CD14-positive monocyte (primary cell): Measurements from ENCODE around the gene F2R. TPM values are rescaled to one million over a fixed set of nuclear protein-coding genes. Genes with fewer than 3 reads are reported as not detected.

Experiments
- DNase-seq, 3 donors: peaks; one replicate each; pipeline ENCODE4 v3.0.0-alpha.2; 2011 to 2022
- H2AFZ ChIP-seq: 2 replicates; pipeline ENCODE4 v1.6.0; 2012; ENCODE audit warnings: mild to moderate bottlenecking, low read depth, low read length, inconsistent platforms; ENCODE audit not compliant: insufficient read depth, poor library complexity, severe bottlenecking
- H3K27ac ChIP-seq, 2 donors: 1 replicate in 1 of 2; 2 replicates in 1 of 2; pipeline ENCODE4 v1.5.1; 2012 to 2013; ENCODE audit warnings: low read length in 2 of 2, control low read depth in 1 of 2, inconsistent platforms in 1 of 2, low read depth in 1 of 2, mild to moderate bottlenecking in 1 of 2
- H3K27me3 ChIP-seq, 2 donors: one replicate each; pipeline versions ENCODE4 v1.6.0 to v1.6.1; 2011 to 2013; ENCODE audit warnings: low read length in 2 of 2; ENCODE audit not compliant: control insufficient read depth in 2 of 2, insufficient read depth in 2 of 2
- H3K36me3 ChIP-seq, 2 donors: replicated peaks in 1 of 2; 1 replicate in 1 of 2; 2 replicates in 1 of 2; pipeline versions ENCODE4 v1.5.1 to v1.6.1; 2012 to 2013; ENCODE audit warnings: low read length in 2 of 2, control low read depth in 1 of 2, inconsistent platforms in 1 of 2, mild to moderate bottlenecking in 1 of 2; ENCODE audit not compliant: insufficient read depth in 2 of 2, control insufficient read depth in 1 of 2
- H3K4me1 ChIP-seq, 2 donors: 1 replicate in 1 of 2; 2 replicates in 1 of 2; pipeline versions ENCODE4 v1.5.1 to v1.6.1; 2012 to 2013; ENCODE audit warnings: low read length in 2 of 2, control low read depth in 1 of 2, inconsistent platforms in 1 of 2, mild to moderate bottlenecking in 1 of 2, moderate library complexity in 1 of 2; ENCODE audit not compliant: insufficient read depth in 2 of 2, control insufficient read depth in 1 of 2
- H3K4me2 ChIP-seq: replicated peaks from 2 replicates; pipeline ENCODE3; 2012; ENCODE audit warnings: low read length, moderate library complexity, mild to moderate bottlenecking; ENCODE audit not compliant: poor library complexity, severe bottlenecking; ENCODE audit errors: extremely low read depth
- H3K4me3 ChIP-seq, 3 experiments: fragments of 200-600 bp in 1 of 3; sonication (generic) in 1 of 3; replicated peaks in 1 of 3; 1 replicate in 2 of 3; 2 replicates in 1 of 3; pipeline ENCODE4 v1.5.1; 2011 to 2013; ENCODE audit warnings: low read length in 3 of 3, mild to moderate bottlenecking in 3 of 3, control low read depth in 2 of 3, low read depth in 2 of 3, inconsistent platforms in 1 of 3, moderate library complexity in 1 of 3
- H3K79me2 ChIP-seq: 2 replicates; pipeline ENCODE4 v1.6.0; 2012; ENCODE audit warnings: mild to moderate bottlenecking, control low read depth, inconsistent platforms, low read length, moderate library complexity; ENCODE audit not compliant: insufficient read depth
- H3K9ac ChIP-seq: 2 replicates; pipeline ENCODE4 v1.6.0; 2017; ENCODE audit warnings: low read length, mild to moderate bottlenecking; ENCODE audit not compliant: insufficient read depth, poor library complexity, severe bottlenecking
- H3K9me3 ChIP-seq, 2 donors: replicated peaks in 1 of 2; 1 replicate in 1 of 2; 2 replicates in 1 of 2; pipeline versions ENCODE4 v1.5.1 to v1.6.1; 2012 to 2013; ENCODE audit warnings: low read length in 2 of 2, control low read depth in 1 of 2; ENCODE audit not compliant: control insufficient read depth in 1 of 2, insufficient read depth in 1 of 2
- H4K20me1 ChIP-seq: 2 replicates; pipeline ENCODE4 v1.6.0; 2012; ENCODE audit warnings: mild to moderate bottlenecking, low read length, control low read depth, moderate library complexity; ENCODE audit not compliant: insufficient read depth
- H3K27ac Mint-ChIP-seq, 7 donors: one replicate each; pipeline ENCODE4 v1.8.0; 2020; ENCODE audit warnings: mild to moderate bottlenecking in 7 of 7, mixed read lengths in 7 of 7, moderate library complexity in 6 of 7, inconsistent platforms in 2 of 7
- H3K27me3 Mint-ChIP-seq, 3 donors: one replicate each; pipeline ENCODE4 v1.8.0; 2021 to 2022; ENCODE audit warnings: low read depth in 3 of 3, mild to moderate bottlenecking in 3 of 3, mixed read lengths in 3 of 3, moderate library complexity in 3 of 3, inconsistent platforms in 1 of 3
- H3K36me3 Mint-ChIP-seq, 2 donors: one replicate each; pipeline ENCODE4 v1.8.0; 2020; ENCODE audit warnings: mixed read lengths in 2 of 2, inconsistent platforms in 1 of 2, mild to moderate bottlenecking in 1 of 2
- H3K4me1 Mint-ChIP-seq: one replicate; pipeline ENCODE4 v1.8.0; 2020; ENCODE audit warnings: mild to moderate bottlenecking, mixed read lengths
- H3K4me3 Mint-ChIP-seq, 2 donors: one replicate each; pipeline ENCODE4 v1.8.0; 2020; ENCODE audit warnings: mild to moderate bottlenecking in 2 of 2, mixed read lengths in 2 of 2, moderate library complexity in 1 of 2
- H3K9me3 Mint-ChIP-seq, 7 donors: one replicate each; pipeline ENCODE4 v1.8.0; 2020 to 2022; ENCODE audit warnings: mixed read lengths in 7 of 7, mild to moderate bottlenecking in 6 of 7, moderate library complexity in 6 of 7, inconsistent platforms in 2 of 7
- CTCF ChIP-seq: fragments of 200-600 bp; IDR thresholded peaks from one replicate; pipeline ENCODE4 v1.8.0; 2022; ENCODE audit warnings: antibody characterized with exemption, mild to moderate bottlenecking
- WGBS: methylation state at CpG from one replicate; pipeline ENCODE4 v1.1.5; 2013; ENCODE audit warnings: missing lambda C conversion rate; ENCODE audit not compliant: insufficient coverage; 5-methylcytosine and 5-hydroxymethylcytosine counted together
- intact Hi-C, 2 donors: fragments of 100-400 bp; cut with micrococcal nuclease; formaldehyde crosslinking; loops; one replicate each; pipeline versions ENCODE4 v1.15.0 to v1.15.1; 2023
- polyA plus RNA-seq, 3 donors: library from polyadenylated mRNA; depleted of rRNA in 1 of 3; unstranded in 2 of 3; stranded (reverse) in 1 of 3; fragments of 300-500 nt in 2 of 3; fragments of >200 nt in 1 of 3; fragmentation: Illumina TruSeq in 2 of 3; gene quantifications; 1 replicate in 2 of 3; 2 replicates in 1 of 3; pipeline ENCODE4 v1.2.3, GENCODE V29; 2012 to 2021

The F2R gene
- polyA plus RNA-seq, 3 donors: 0.09 to 0.33 (median 0.22) TPM

GRCh38 chr5:76715486-76715735 is 515 bp upstream of the F2R start:
- no peaks in the 10 kb centered on the region for H3K79me2 ChIP-seq
- peak overlapping the region; percentile 64 for H3K9ac ChIP-seq
- H3K27me3 Mint-ChIP-seq: peaks cover 46 to 65% (median 49%) of the 10 kb centered on the region in 3 donors
- peaks cover 7 to 17% of the 10 kb centered on the region in 2 donors for H3K36me3 Mint-ChIP-seq
- peak overlapping the region; percentile 99 for H3K4me2 ChIP-seq
- H3K4me1 Mint-ChIP-seq: peaks cover 28% of the 10 kb centered on the region
- no peak overlapping the region for H3K27ac Mint-ChIP-seq
- H3K27me3 ChIP-seq: peaks cover 26 to 47% of the 10 kb centered on the region in 2 donors
- peaks cover 3% of the 10 kb centered on the region in 2 donors for H3K9me3 ChIP-seq
- no peaks in the 10 kb centered on the region for H3K36me3 ChIP-seq
- H2AFZ ChIP-seq: peak overlapping the region; percentile 88
- intact Hi-C loops: loop anchor here (10.0 kb wide), 1 partner anchor 59 kb away; no protein-coding TSS in a partner anchor
- peak overlapping the region; percentile 67 to 83 (median 71) for H3K4me3 ChIP-seq
- peak in 2 of 3 donors; percentile 6 to 22 for DNase-seq
- H3K9me3 Mint-ChIP-seq: peaks cover 2 to 22% (median 7%) of the 10 kb centered on the region in 7 donors
- no peak for TF ChIP-seq CTCF
- H4K20me1 ChIP-seq: no peaks in the 10 kb centered on the region
- H3K4me3 Mint-ChIP-seq: peak overlapping the region; percentile 89 to 92
- no peak overlapping the region for H3K27ac ChIP-seq
- under 1% methylated on average over 11 of the region's 14 CpGs for WGBS
- H3K4me1 ChIP-seq: peaks cover 24 to 27% of the 10 kb centered on the region in 2 donors

- H3K27ac Mint-ChIP-seq: peak overlapping the region in 1 of 7 donors; percentile 32
Measured at GRCh38 chr5:76716456-76717157, 681 bp downstream of the F2R start.

More at GRCh38 chr5:76716456-76717157, 681 bp downstream of the F2R start:
- Histone ChIP-seq H3K4me3 (peak overlapping the region; percentile 67 to 83 (median 71)), H3K9ac (peak overlapping the region; percentile 64), H2AFZ (peak overlapping the region; percentile 88), H3K9me3 (peaks cover 3% of the 10 kb centered on the region in 2 donors), H3K27me3 (peaks cover 26 to 47% of the 10 kb centered on the region in 2 donors), H3K4me1 (peaks cover 31 to 36% of the 10 kb centered on the region in 2 donors), H3K27ac (no peak overlapping the region), H3K79me2 (no peaks in the 10 kb centered on the region), H4K20me1 (no peaks in the 10 kb centered on the region), H3K36me3 (no peaks in the 10 kb centered on the region), H3K4me2 (peak overlapping the region; percentile 99)
- Mint-ChIP-seq H3K4me3 (peak overlapping the region; percentile 89 to 92), H3K27me3 (peaks cover 44 to 65% (median 49%) of the 10 kb centered on the region in 3 donors), H3K36me3 (peaks cover 6 to 17% of the 10 kb centered on the region in 2 donors), H3K9me3 (peaks cover 2 to 22% (median 7%) of the 10 kb centered on the region in 7 donors), H3K4me1 (peaks cover 40% of the 10 kb centered on the region)
- no peak for TF ChIP-seq CTCF
- intact Hi-C loops: loop anchor here (10.0 kb wide), 1 partner anchor 58 kb away; no protein-coding TSS in a partner anchor
- WGBS: 0% methylated on average over 15 of the region's 29 CpGs
- DNase-seq: no peak
